Erythroblast (primary cell): ENCODE data around the gene NKAIN2.

Experiments used
- GATA1 ChIP-seq: IDR thresholded peaks from 2 replicates; pipeline ENCODE4 v1.6.1; 2011; ENCODE audit warnings: low read depth, mild to moderate bottlenecking, control low read depth, low read length, moderate library complexity
- POLR2A ChIP-seq: IDR thresholded peaks from 2 replicates; pipeline ENCODE4 v1.6.1; 2011; ENCODE audit warnings: mild to moderate bottlenecking, low read length

DNA sequence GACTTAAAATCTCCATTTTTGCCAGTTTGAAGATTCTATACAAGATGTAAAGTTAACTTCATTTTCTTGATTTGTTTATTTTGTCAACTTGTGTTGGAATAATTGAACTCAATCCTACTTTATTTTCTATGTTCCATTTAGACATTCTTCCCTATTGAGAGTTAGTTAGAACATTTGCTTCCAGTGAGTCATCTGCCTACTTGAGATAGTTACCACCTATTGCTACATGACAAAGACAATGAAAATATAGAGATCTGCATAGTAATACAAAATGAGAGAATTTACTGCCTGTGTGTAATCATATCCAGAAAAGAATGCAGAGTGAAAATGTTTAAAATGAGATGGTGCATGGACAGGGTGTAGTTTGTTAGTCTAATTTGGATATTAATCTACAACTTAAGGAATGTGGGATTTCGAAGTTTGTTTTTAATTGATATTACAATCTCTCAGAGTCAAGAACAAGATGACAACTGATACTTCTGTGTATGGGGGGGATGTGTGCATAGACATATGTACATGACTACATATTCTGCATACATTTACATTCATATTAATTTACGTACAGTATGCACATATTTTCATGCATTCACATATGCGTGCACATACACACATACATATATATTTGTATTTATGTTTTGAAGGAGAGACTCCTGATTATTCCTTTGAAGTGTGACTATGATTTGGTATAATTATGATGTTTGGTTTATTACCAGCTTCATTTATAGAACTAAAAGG is 420.1 kb downstream of the NKAIN2 start:
- TF ChIP-seq POLR2A, result no peak
- no peak for TF ChIP-seq GATA1
